Ovary (tissue), 9 donors: Measurements from ENCODE around the gene NFIA. TPM values are rescaled to one million over a fixed set of nuclear protein-coding genes. Genes with fewer than 3 reads are reported as not detected.

Experiments used
- DNase-seq, 5 donors: peaks; one replicate each; pipeline ENCODE4 v3.0.0-alpha.2; 2019 to 2020
- H3K27ac ChIP-seq, 2 donors: fragments of 200-600 bp; one replicate each; pipeline versions ENCODE4 v1.5.1 to v1.8.0; 2019 to 2022
- H3K27me3 ChIP-seq: fragments of 200-600 bp; one replicate; pipeline ENCODE4 v1.8.0; 2022
- H3K36me3 ChIP-seq: fragments of 200-600 bp; sonication (generic); one replicate; pipeline ENCODE4 v1.5.1; 2019
- H3K4me1 ChIP-seq: one replicate; pipeline ENCODE4 v1.8.1; 2013; ENCODE audit warnings: mild to moderate bottlenecking, moderate library complexity; ENCODE audit not compliant: insufficient read depth
- H3K4me3 ChIP-seq: fragments of 200-600 bp; sonication (generic); one replicate; pipeline ENCODE4 v1.5.1; 2017
- H3K9me3 ChIP-seq, 2 donors: fragments of 200-600 bp in 1 of 2; sonication (generic) in 1 of 2; one replicate each; pipeline versions ENCODE4 v1.5.1 to v1.8.1; 2013 to 2019; ENCODE audit warnings: mild to moderate bottlenecking in 1 of 2, moderate library complexity in 1 of 2
- EP300 ChIP-seq: sonication (generic); formaldehyde crosslinking; IDR thresholded peaks from one replicate; pipeline ENCODE4 v1.6.1; 2017; ENCODE audit warnings: antibody characterized with exemption
- POLR2A ChIP-seq: fragments of 450-650 bp; IDR thresholded peaks from one replicate; pipeline ENCODE4 v1.6.1; 2017; ENCODE audit warnings: antibody characterized with exemption, mild to moderate bottlenecking, moderate library complexity
- WGBS, 3 donors: extraction: QIAGEN DNeasy Blood & Tissue Kit in 1 of 3; methylation state at CpG; one replicate each; pipeline versions ENCODE4 v1.1.5 to v1.1.7; 2013 to 2017; 5-methylcytosine and 5-hydroxymethylcytosine counted together
- intact Hi-C, 4 donors: fragments of 100-400 bp; cut with DNase I; formaldehyde crosslinking; loops; one replicate each; pipeline versions ENCODE4 v1.11.0 to v1.15.1; 2022 to 2023
- polyA plus RNA-seq, 2 donors: library from polyadenylated mRNA; stranded (reverse); fragments of 200-250 nt in 1 of 2; fragments of 350-450 nt in 1 of 2; fragmentation: Illumina TruSeq in 1 of 2; extraction: RNeasy Lipid Tissue Mini Kit (QIAGEN cat#74804) in 1 of 2; gene quantifications; one replicate each; pipeline ENCODE4 v1.2.3, GENCODE V29; 2013 to 2014
- total RNA-seq, 7 donors: library from RNA; depleted of rRNA in 2 of 7; stranded (reverse); fragments of >200 nt in 2 of 7; fragmentation: NEBNext Ultra II Directional in 3 of 7; extraction: Animal tissue kit (Norgen Biotek cat#: 25700) in 3 of 7; gene quantifications; one replicate each; pipeline versions ENCODE4 v1.1.0 to v1.2.4, GENCODE V29; 2016 to 2023
- TF ChIP-seq, protein P1 (sequence below), 3 donors: fragments of 450-650 bp in 2 of 3; fragments of 200-600 bp in 1 of 3; IDR thresholded peaks; one replicate each; pipeline versions ENCODE4 v1.5.1 to v1.8.0; 2016 to 2022; ENCODE audit warnings: antibody characterized with exemption in 3 of 3, mild to moderate bottlenecking in 1 of 3
- donor health status: DM: no; HTN: no; CAD: no; lungs with moderate emphysema.
- donor health status: DM: no; HTN: no; CAD: no.
- donor health status: Bipolar disorder and iron deficiency.
- donor health status: DM: yes; HTN: yes; CAD: no.
- donor health status: DM: no; HTN: no; CAD: no.
- donor health status: DM: yes; HTN: yes; CAD: no.

The NFIA gene
- total and polyA plus RNA-seq, 9 donors: 11.8 to 115 (median 80.9) TPM

DNA sequence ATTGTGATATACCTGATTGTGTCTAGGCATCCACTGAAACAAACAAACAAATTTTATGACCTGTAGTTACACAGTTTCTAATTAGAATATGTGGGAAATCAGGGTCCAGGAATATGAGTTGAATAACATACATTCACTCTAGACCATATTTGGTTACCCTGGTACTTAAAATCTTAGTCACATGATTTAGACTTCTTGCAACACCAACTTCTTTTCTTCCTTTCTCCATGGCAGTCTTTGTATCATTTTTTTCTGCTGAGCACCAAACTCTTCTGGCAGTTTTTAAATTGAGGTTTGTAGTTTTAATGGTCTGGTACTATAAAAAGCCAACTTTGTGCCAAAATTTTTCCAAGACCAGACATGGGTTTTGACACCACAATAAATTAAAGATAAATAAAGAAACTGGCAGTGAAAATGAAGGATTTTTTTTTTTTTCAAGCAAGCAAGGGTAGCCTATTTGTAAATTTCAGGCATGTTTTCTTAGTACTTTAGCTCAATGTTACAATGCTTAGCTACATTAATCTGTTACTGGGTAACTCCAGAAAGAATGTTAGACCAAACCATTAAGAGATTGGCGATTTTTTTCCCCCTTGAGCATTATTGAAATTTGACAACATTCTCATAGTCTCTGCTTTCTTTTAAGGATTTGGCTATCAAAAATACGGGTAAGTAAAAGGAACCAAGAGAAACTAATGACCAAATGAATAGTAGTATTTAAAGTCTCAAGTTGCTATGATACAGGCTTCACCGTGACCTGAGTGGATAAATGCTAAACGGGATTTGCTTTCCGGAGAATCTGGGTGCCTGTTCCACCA lies 108.5 kb downstream of the NFIA start:
- TF ChIP-seq EP300: no peak
- TF ChIP-seq, protein P1, sequence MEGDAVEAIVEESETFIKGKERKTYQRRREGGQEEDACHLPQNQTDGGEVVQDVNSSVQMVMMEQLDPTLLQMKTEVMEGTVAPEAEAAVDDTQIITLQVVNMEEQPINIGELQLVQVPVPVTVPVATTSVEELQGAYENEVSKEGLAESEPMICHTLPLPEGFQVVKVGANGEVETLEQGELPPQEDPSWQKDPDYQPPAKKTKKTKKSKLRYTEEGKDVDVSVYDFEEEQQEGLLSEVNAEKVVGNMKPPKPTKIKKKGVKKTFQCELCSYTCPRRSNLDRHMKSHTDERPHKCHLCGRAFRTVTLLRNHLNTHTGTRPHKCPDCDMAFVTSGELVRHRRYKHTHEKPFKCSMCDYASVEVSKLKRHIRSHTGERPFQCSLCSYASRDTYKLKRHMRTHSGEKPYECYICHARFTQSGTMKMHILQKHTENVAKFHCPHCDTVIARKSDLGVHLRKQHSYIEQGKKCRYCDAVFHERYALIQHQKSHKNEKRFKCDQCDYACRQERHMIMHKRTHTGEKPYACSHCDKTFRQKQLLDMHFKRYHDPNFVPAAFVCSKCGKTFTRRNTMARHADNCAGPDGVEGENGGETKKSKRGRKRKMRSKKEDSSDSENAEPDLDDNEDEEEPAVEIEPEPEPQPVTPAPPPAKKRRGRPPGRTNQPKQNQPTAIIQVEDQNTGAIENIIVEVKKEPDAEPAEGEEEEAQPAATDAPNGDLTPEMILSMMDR (IDR thresholded peaks at IDR 0.05): no peak
- no peak for TF ChIP-seq POLR2A
- Histone ChIP-seq H3K9me3 (no peaks in the 10 kb centered on the region), H3K36me3 (no peaks in the 10 kb centered on the region), H3K27ac (peak overlapping the region in 1 of 2 donors; percentile 28), H3K27me3 (no peaks in the 10 kb centered on the region), H3K4me1 (peaks cover 9% of the 10 kb centered on the region), H3K4me3 (no peak overlapping the region)
- no peak for DNase-seq
- WGBS, 3 donors: 19 to 31% (median 20%) methylated on average over 5 of the region's 5 CpGs
- intact Hi-C loops: no loop called here

DNA sequence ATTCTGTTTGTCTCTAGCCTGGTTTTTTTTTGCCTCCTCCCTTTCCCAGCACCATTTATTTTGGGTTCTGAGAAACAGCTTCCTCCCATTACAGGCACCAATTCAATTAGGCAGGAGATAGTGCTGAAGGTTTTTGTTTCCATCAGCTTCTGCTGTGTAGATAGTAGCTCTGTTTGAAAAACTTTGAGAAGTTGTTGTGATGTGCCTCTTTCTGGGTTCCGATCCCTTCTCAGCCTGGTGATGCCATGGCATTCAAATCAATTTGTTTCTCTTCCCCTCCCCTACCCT lies 109.0 kb downstream of the NFIA start:
- TF ChIP-seq EP300: no peak
- TF ChIP-seq, protein P1 (IDR thresholded peaks at IDR 0.05): no peak
- TF ChIP-seq POLR2A: no peak
- no peak overlapping the region for H3K4me3 ChIP-seq

DNA sequence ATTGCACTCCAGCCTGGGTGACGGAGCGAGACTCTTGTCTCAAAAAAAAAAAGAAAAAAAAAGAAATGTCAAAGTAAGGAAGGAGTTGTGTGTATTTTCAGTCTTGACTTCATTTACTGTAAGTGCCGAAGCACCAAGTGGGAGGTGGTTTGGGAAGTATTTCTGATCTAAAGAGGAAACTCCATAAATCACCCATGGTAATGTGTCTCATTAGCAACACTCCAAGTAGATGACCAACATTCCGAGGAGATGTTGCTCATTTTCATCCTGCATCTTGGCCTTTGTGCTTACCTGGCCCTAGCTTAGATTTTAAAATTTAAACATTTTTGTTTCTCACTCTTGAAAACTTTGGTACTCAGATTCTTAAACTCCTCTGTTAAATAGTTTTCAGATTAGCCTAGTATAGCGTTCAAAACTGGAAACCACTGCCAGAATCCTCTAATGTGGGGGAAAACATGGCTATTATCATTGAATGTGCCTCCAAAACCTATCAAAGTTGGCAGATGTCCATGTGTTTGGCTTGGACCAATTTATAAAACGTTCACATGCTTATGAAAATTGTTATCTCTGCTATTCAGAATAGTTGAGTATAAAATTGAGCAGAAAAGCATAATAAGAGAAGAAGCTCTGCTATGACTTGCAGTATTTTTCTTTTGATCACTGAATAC lies 110.4 kb downstream of the NFIA start:
- no peaks in the 10 kb centered on the region for H3K9me3 ChIP-seq
- intact Hi-C loops: no loop called here
- no peaks in the 10 kb centered on the region for H3K27me3 ChIP-seq
- TF ChIP-seq, protein P1 (IDR thresholded peaks at IDR 0.05): no peak
- no peak for TF ChIP-seq POLR2A
- no peak for TF ChIP-seq EP300
- 25 to 28% (median 26%) methylated on average over 6 of the region's 6 CpGs for WGBS, 3 donors
- H3K36me3 ChIP-seq: no peaks in the 10 kb centered on the region
- no peak overlapping the region for H3K4me3 ChIP-seq
- H3K4me1 ChIP-seq: peaks cover 11% of the 10 kb centered on the region
- no peak for DNase-seq
- H3K27ac ChIP-seq: peak overlapping the region in 1 of 2 donors; percentile 48

More for the DNA sequence above, 109.0 kb downstream of the NFIA start:
- H3K27me3 ChIP-seq: no peaks in the 10 kb centered on the region
- H3K27ac ChIP-seq: peak overlapping the region in 1 of 2 donors; percentile 28
- H3K4me1 ChIP-seq: peaks cover 8% of the 10 kb centered on the region
- 17 to 44% (median 33%) methylated on average over 1 of the region's 1 CpG for WGBS, 3 donors
- intact Hi-C loops: no loop called here
- no peaks in the 10 kb centered on the region for H3K36me3 ChIP-seq
- no peak for DNase-seq
- no peaks in the 10 kb centered on the region for H3K9me3 ChIP-seq

DNA sequence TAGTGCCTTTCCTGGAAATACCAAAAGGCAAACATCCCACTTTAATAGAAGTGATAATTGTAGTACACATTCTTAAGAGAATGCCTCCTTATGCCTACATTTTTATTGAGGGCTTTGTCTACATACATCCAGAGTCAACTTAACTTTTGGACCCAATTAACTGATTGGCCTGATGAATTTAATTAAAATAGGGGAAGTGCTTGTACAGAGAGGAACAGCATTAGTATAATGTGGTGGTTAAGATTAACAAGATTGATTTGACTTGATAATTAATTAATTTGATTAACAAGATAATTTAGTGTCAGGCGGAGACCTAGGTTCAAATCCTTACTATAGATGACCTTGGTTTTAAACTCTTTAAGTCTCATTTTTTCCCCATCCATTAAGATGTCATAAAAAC lies 111.4 kb downstream of the NFIA start:
- 98 to 100% (median 100%) methylated on average over 1 of the region's 1 CpG for WGBS, 3 donors
- H3K9me3 ChIP-seq: no peaks in the 10 kb centered on the region
- intact Hi-C loops: no loop called here
- H3K4me3 ChIP-seq: no peak overlapping the region
- no peak for DNase-seq
- TF ChIP-seq, protein P1 (IDR thresholded peaks at IDR 0.05): no peak
- no peak for TF ChIP-seq POLR2A
- TF ChIP-seq EP300: no peak
- H3K36me3 ChIP-seq: no peaks in the 10 kb centered on the region
- H3K4me1 ChIP-seq: peaks cover 10% of the 10 kb centered on the region
- H3K27me3 ChIP-seq: no peaks in the 10 kb centered on the region
- peak overlapping the region in 1 of 2 donors; percentile 48 for H3K27ac ChIP-seq
